HepG2 (cell line): ENCODE measurements around the gene EPHA1. TPM values are rescaled to one million over a fixed set of nuclear protein-coding genes. Genes with fewer than 3 reads are reported as not detected.
A peak's percentile ranks its signal among the peaks of the same experiment; 100 is the strongest.

ENCODE experiments used
- ATAC-seq: fragments of 200-7000 bp; cut with Tn5 transposase; 3 replicates; pipeline ENCODE4 v1.9.1; 2020; ENCODE audit warnings: mild to moderate bottlenecking, moderate library complexity
- BruUV-seq: library from RNA; stranded (reverse); fragments of 400-500 nt; replicated peaks from 2 replicates; lab custom pipeline; 2021; lab: Mats Ljungman, UMichigan
- CTCF ChIA-PET: fragments of 300-600 bp; formaldehyde crosslinking; extraction: SDS; loops from one replicate; lab custom pipeline; 2021; ENCODE audit warnings: low total read pairs, inconsistent platforms, low intra/inter-chr PET ratio; lab: Yijun Ruan, JAX
- POLR2A ChIA-PET: fragments of 350-600 bp; sonication (Branson Sonifier 250); formaldehyde crosslinking; loops from one replicate; lab custom pipeline; 2020; ENCODE audit warnings: antibody characterized with exemption, inconsistent platforms; lab: Yijun Ruan, JAX
- DNase-seq: peaks from one replicate; pipeline ENCODE4 v3.0.0-alpha.2; 2015; ENCODE audit warnings: low spot score
- FAIRE-seq: peaks from 3 replicates; lab custom pipeline; 2011; peaks lifted over from hg19 to GRCh38; lab: Jason Lieb, UNC
- H2AFZ ChIP-seq: one replicate; pipeline ENCODE4 v1.6.1; 2011; ENCODE audit warnings: low read length, inconsistent platforms
- H3K27ac ChIP-seq: fragments of 300-600 bp; 3 replicates; pipeline ENCODE4 v1.8.0; 2011; ENCODE audit warnings: mixed run types, mild to moderate bottlenecking, mixed read lengths, low read length, inconsistent platforms; ENCODE audit not compliant: insufficient read depth; ENCODE audit errors: extremely low read length
- H3K27me3 ChIP-seq, 2 experiments: fragments of 200-600 bp in 1 of 2; 2 replicates in 1 of 2; 3 replicates in 1 of 2; pipeline versions ENCODE4 v1.6.0 to v1.8.0; 2011; ENCODE audit warnings: low read length in 2 of 2, mild to moderate bottlenecking in 2 of 2, moderate library complexity in 2 of 2, inconsistent platforms in 1 of 2; ENCODE audit not compliant: insufficient read depth in 2 of 2, control insufficient read depth in 1 of 2
- H3K36me3 ChIP-seq, 2 experiments: fragments of 200-600 bp in 1 of 2; replicated peaks in 1 of 2; 2 replicates in 1 of 2; 3 replicates in 1 of 2; pipeline versions ENCODE4 v1.5.1 to v1.8.0; 2011; ENCODE audit warnings: low read length in 2 of 2, inconsistent platforms in 1 of 2; ENCODE audit not compliant: insufficient read depth in 2 of 2, control insufficient read depth in 1 of 2
- H3K4me1 ChIP-seq: 2 replicates; pipeline ENCODE4 v1.5.1; 2012; ENCODE audit warnings: low read length, inconsistent platforms; ENCODE audit not compliant: insufficient read depth
- H3K4me2 ChIP-seq: 2 replicates; pipeline ENCODE4 v1.6.0; 2011; ENCODE audit warnings: low read depth, low read length, inconsistent platforms
- H3K4me3 ChIP-seq, 3 experiments: fragments of 200-600 bp in 1 of 3; sonication (generic), shearing (Covaris generic) in 1 of 3; replicated peaks in 1 of 3; 2 replicates each; pipeline ENCODE4 v1.5.1; 2011 to 2016; ENCODE audit warnings: low read length in 3 of 3, inconsistent platforms in 2 of 3, low read depth in 2 of 3, mild to moderate bottlenecking in 2 of 3, control low read depth in 1 of 3, mixed read lengths in 1 of 3; ENCODE audit not compliant: insufficient read depth in 1 of 3
- H3K79me2 ChIP-seq: one replicate; pipeline ENCODE4 v1.6.1; 2011; ENCODE audit warnings: low read length, inconsistent platforms; ENCODE audit not compliant: insufficient read depth
- H3K9ac ChIP-seq: 2 replicates; pipeline ENCODE4 v1.6.0; 2011; ENCODE audit warnings: mild to moderate bottlenecking, low read depth, low read length, inconsistent platforms; ENCODE audit not compliant: insufficient read depth
- H3K9me3 ChIP-seq: 2 replicates; pipeline ENCODE4 v1.5.1; 2012; ENCODE audit warnings: mild to moderate bottlenecking, low read length
- H4K20me1 ChIP-seq: 2 replicates; pipeline ENCODE4 v1.6.0; 2011; ENCODE audit warnings: inconsistent platforms, mild to moderate bottlenecking, low read length, moderate library complexity; ENCODE audit not compliant: insufficient read depth
- HNF4A ChIP-seq: sonication (generic); formaldehyde crosslinking; IDR thresholded peaks from 2 replicates; pipeline ENCODE4 v1.4.0; 2020; ENCODE audit warnings: missing genetic modification reagents
- NCOR1 ChIP-seq: fragments of 200-600 bp; sonication (generic); IDR thresholded peaks from 2 replicates; pipeline ENCODE4 v1.7.0; 2017; ENCODE audit warnings: antibody characterized with exemption, low read length, borderline replicate concordance
- PAXIP1 ChIP-seq: sonication (generic); formaldehyde crosslinking; conservative IDR thresholded peaks from 2 replicates; pipeline ENCODE4 v1.4.0; 2020; ENCODE audit warnings: mild to moderate bottlenecking, missing genetic modification reagents, moderate library complexity
- UBTF ChIP-seq: sonication (generic); formaldehyde crosslinking; IDR thresholded peaks from 2 replicates; pipeline ENCODE4 v1.4.0; 2020; ENCODE audit warnings: mild to moderate bottlenecking, missing genetic modification reagents
- ZNF232 ChIP-seq: sonication (generic); formaldehyde crosslinking; IDR thresholded peaks from 2 replicates; pipeline ENCODE4 v1.4.0; 2020; ENCODE audit warnings: missing genetic modification reagents, borderline replicate concordance
- ZNF616 ChIP-seq: sonication (generic); formaldehyde crosslinking; IDR thresholded peaks from 2 replicates; pipeline ENCODE4 v1.5.0; 2020; ENCODE audit warnings: low read depth, mild to moderate bottlenecking, missing genetic modification reagents
- ZNF7 ChIP-seq: IDR thresholded peaks from 2 replicates; pipeline ENCODE4 v1.6.1; 2016; ENCODE audit warnings: missing biosample characterization, missing genetic modification reagents
- WGBS: methylation state at CpG from one replicate; pipeline ENCODE4 v1.1.6; 2017; ENCODE audit warnings: low lambda C conversion rate; 5-methylcytosine and 5-hydroxymethylcytosine counted together
- in situ Hi-C: cut with HindIII; loops from 2 replicates; pipeline ENCODE4 v1.10.0; 2017; ENCODE audit warnings: low pct_unique_long_range_greater_than_20kb; ENCODE audit not compliant: extremely low pct_ligation_motif_present
- intact Hi-C: fragments of 100-400 bp; cut with micrococcal nuclease; formaldehyde crosslinking; loops from one replicate; pipeline ENCODE4 v1.10.0; 2022; ENCODE audit not compliant: unreplicated experiment
- polyA plus RNA-seq, 8 experiments: library from polyadenylated mRNA; depleted of rRNA in 3 of 8; stranded (reverse) in 7 of 8; unstranded in 1 of 8; fragments of >200 nt; fragmentation: Illumina TruSeq in 4 of 8; extraction: Trizol in 4 of 8; gene quantifications; 2 replicates each; pipeline versions ENCODE4 v1.2.1 to v1.2.3, GENCODE V29; 2011 to 2016; ENCODE audit warnings: low read depth in 4 of 8, missing spikeins in 1 of 8, mixed read lengths in 1 of 8; ENCODE audit not compliant: insufficient read depth in 1 of 8
- total RNA-seq, 5 experiments: library from RNA; depleted of rRNA; stranded (reverse); fragments of >200 nt; fragmentation: Illumina TruSeq; extraction: Trizol; gene quantifications; 2 replicates each; pipeline ENCODE4 v1.2.3, GENCODE V29; 2016; ENCODE audit warnings: low read depth in 1 of 5

EPHA1 gene
- total and polyA plus RNA-seq, 2 of the 13 experiments (the other 11 are each of a cell fraction or from before 2014, with no cell fraction given): 4.6 to 17.1 TPM

- POLR2A ChIA-PET: no interaction called here
- Histone ChIP-seq H3K27me3 (peaks cover 0 to 3% of the 10 kb centered on the region in 2 experiments; a peak in 1 of 5 replicates), H3K9me3 (no peaks in the 10 kb centered on the region), H3K79me2 (no peaks in the 10 kb centered on the region), H3K4me1 (peaks cover 24% of the 10 kb centered on the region), H3K9ac (no peak overlapping the region), H3K4me3 (no peak overlapping the region; a peak in 1 of 6 replicates), H2AFZ (no peak overlapping the region), H3K36me3 (no peaks in the 10 kb centered on the region), H4K20me1 (no peaks in the 10 kb centered on the region), H3K27ac (peak overlapping the region; percentile 17), H3K4me2 (peak overlapping the region; percentile 59)
- no TSS peak for BruUV-seq
- CTCF ChIA-PET: no interaction called here
- WGBS: 16% methylated on average over 6 of the region's 6 CpGs
- TF ChIP-seq HNF4A (CRISPR knock-in tag): peak; percentile 36
- TF ChIP-seq ZNF616 (CRISPR knock-in tag): no peak
- no peak for TF ChIP-seq ZNF232 (CRISPR knock-in tag)
- TF ChIP-seq UBTF (CRISPR knock-in tag): no peak
- TF ChIP-seq PAXIP1 (CRISPR knock-in tag): peak; percentile 50; the same call in 1 of the 2 replicates
- 0 out of 2 replicates have a peak, but pooled peaks have one; percentile 13 for TF ChIP-seq ZNF7 (CRISPR knock-in tag)
- TF ChIP-seq NCOR1: peak; percentile 41; the same call in 1 of the 2 replicates
- ATAC-seq: peak; percentile 95
- intact Hi-C loops (no loop called here), in situ Hi-C loops (no loop called here)
- DNase-seq: no peak
- no peak for FAIRE-seq
These were observed 35.6 kb upstream of the EPHA1 start for GRCh38 chr7:143444063-143444782.
